Muscle of back (tissue), 10 donors: ENCODE measurements around the gene SKP1. TPM values are rescaled to one million over a fixed set of nuclear protein-coding genes. Genes with fewer than 3 reads are reported as not detected.

ENCODE experiments used
- polyA plus RNA-seq, 10 donors: library from polyadenylated mRNA; unstranded; fragments of 120-200 nt; gene quantifications; one replicate each; pipeline ENCODE4 v1.2.1, GENCODE V29; 2013; ENCODE audit not compliant: insufficient read length in 10 of 10

Gene SKP1
- polyA plus RNA-seq, 10 donors, result 378 to 456 (median 405) TPM

Other genes with a start within 250 kb of the SKP1 start
- 10 to 100 TPM; 57.3 to 71.5 (median 63.7) TPM for gene C5orf15, start 208.3 kb downstream of the SKP1 start, polyA plus RNA-seq
- 100 to 1,000 TPM; 194 to 257 (median 229) TPM for gene VDAC1, start 172.0 kb downstream of the SKP1 start, polyA plus RNA-seq
- 10 to 100 TPM in 1 of 10 donors, 1 to 10 TPM in 9; 1.7 to 24.2 (median 2.6) TPM for gene TCF7, start 62.3 kb downstream of the SKP1 start, polyA plus RNA-seq
- 100 to 1,000 TPM; 113 to 134 (median 125) TPM for gene PPP2CA, start 49.1 kb upstream of the SKP1 start, polyA plus RNA-seq
- gene CDKL3, start 190.2 kb upstream of the SKP1 start, polyA plus RNA-seq, result 1 to 10 TPM; 2.4 to 5.0 (median 4.2) TPM
- 100 to 1,000 TPM; 152 to 190 (median 166) TPM for gene UBE2B, start 194.6 kb upstream of the SKP1 start, polyA plus RNA-seq
- 10 to 100 TPM; 20.9 to 29.7 (median 25.7) TPM for gene CDKN2AIPNL, start 234.9 kb upstream of the SKP1 start, polyA plus RNA-seq